GM10847 (cell line): ENCODE results near the gene ARPC1B.
A peak's percentile ranks its signal among the peaks of the same experiment; 100 is the strongest.

Source experiments
- POLR2A ChIP-seq: IDR thresholded peaks from 2 replicates; pipeline ENCODE4 v1.6.1; 2011; ENCODE audit not compliant: insufficient read length; ENCODE audit errors: extremely low read depth

ARPC1B gene

GRCh38 chr7:99397297-99397983, 22.9 kb downstream of the ARPC1B start:
- no peak for TF ChIP-seq POLR2A

- no peak for TF ChIP-seq POLR2A
Measured at GRCh38 chr7:99398891-99399445, 24.4 kb downstream of the ARPC1B start.

- TF ChIP-seq POLR2A = no peak
Measured at GRCh38 chr7:99399597-99399996, 25.1 kb downstream of the ARPC1B start.

- TF ChIP-seq POLR2A = no peak
Measured at GRCh38 chr7:99402854-99403253, 28.3 kb downstream of the ARPC1B start.

GRCh38 chr7:99403764-99404163, 29.2 kb downstream of the ARPC1B start:
- no peak for TF ChIP-seq POLR2A

GRCh38 chr7:99404235-99404976, 29.9 kb downstream of the ARPC1B start:
- no peak for TF ChIP-seq POLR2A

- TF ChIP-seq POLR2A = no peak
Measured at GRCh38 chr7:99404977-99405320, 30.4 kb downstream of the ARPC1B start.

- no peak for TF ChIP-seq POLR2A
Measured at GRCh38 chr7:99406557-99406956, 32.0 kb downstream of the ARPC1B start.

- no peak for TF ChIP-seq POLR2A
Measured at GRCh38 chr7:99407872-99408378, 33.4 kb downstream of the ARPC1B start.

GRCh38 chr7:99408379-99409191, 34.1 kb downstream of the ARPC1B start, which contains the start of the genes BUD31 and PDAP1:
TSS of gene BUD31 (plus strand) at chr7:99408969. CDS start at chr7:99411093, 2,124 bp downstream.
TSS of gene PDAP1 (minus strand) at chr7:99408597. CDS start at chr7:99408548, 49 bp downstream.
- peak; percentile 87 for TF ChIP-seq POLR2A

- no peak for TF ChIP-seq POLR2A
Measured at GRCh38 chr7:99409192-99409572, 34.7 kb downstream of the ARPC1B start.

- no peak for TF ChIP-seq POLR2A
Measured at GRCh38 chr7:99409806-99410205, 35.3 kb downstream of the ARPC1B start.

- no peak for TF ChIP-seq POLR2A
Measured at GRCh38 chr7:99410635-99411034, 36.1 kb downstream of the ARPC1B start.

GRCh38 chr7:99418260-99418659, 43.7 kb downstream of the ARPC1B start:
- no peak for TF ChIP-seq POLR2A

GRCh38 chr7:99419323-99420021, 44.9 kb downstream of the ARPC1B start:
- no peak for TF ChIP-seq POLR2A

- TF ChIP-seq POLR2A = no peak
Measured at GRCh38 chr7:99420213-99420612, 45.7 kb downstream of the ARPC1B start.
